RWPE1 (cell line): ENCODE results near the gene GPR45.

Experiments used
- CTCF ChIA-PET: fragments of 350-600 bp; sonication (Branson Sonifier 250); formaldehyde crosslinking; extraction: SDS; loops from one replicate; lab custom pipeline; 2021; lab: Yijun Ruan, JAX
- POLR2A ChIA-PET: fragments of 400-600 bp; formaldehyde crosslinking; extraction: SDS; loops from one replicate; lab custom pipeline; 2020; ENCODE audit warnings: antibody characterized with exemption; ENCODE audit not compliant: low non-redundant PET; lab: Yijun Ruan, JAX
- DNase-seq: peaks from one replicate; pipeline ENCODE4 v3.0.0; 2012; ENCODE audit warnings: low spot score
- H3K27ac ChIP-seq: fragments of 450-650 bp; 2 replicates; pipeline ENCODE4 v1.5.1; 2017
- CTCF ChIP-seq: fragments of 450-650 bp; conservative IDR thresholded peaks from 2 replicates; pipeline ENCODE4 v1.5.1; 2017; ENCODE audit warnings: low read depth, mild to moderate bottlenecking

The GPR45 gene

DNA sequence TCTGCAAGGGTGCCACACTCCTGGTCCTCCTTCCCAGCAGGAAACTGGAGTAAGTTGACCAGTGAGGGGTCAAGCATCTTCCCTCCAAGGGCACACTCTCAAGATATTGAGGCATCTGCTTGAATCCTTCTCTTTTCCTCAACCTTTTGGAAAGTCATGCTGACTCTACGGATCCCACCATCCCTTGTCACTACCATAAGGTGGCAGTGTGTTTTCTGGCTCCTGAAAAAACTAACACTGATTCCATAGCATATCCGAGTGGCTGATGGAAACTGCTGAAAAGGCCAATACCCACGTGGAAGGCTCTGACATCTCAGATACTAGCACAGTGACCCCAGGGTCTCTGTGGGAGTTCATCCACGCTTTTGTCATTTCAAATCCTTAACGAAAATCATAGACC, 37.1 kb downstream of the GPR45 start:
- DNase-seq, result no peak
- POLR2A ChIA-PET, result no interaction called here
- CTCF ChIA-PET, result interaction anchor here (0.9 kb wide), 2 partner anchors 10 to 65 kb away, joined by 3 to 7 read pairs; no protein-coding TSS in a partner anchor
- no peak for TF ChIP-seq CTCF
- H3K27ac ChIP-seq, result no peak overlapping the region

GRCh38 chr2:105279126-105279525, 37.6 kb downstream of the GPR45 start:
- CTCF ChIA-PET, result interaction anchor here (0.9 kb wide), 2 partner anchors 9 to 64 kb away, joined by 3 to 7 read pairs; no protein-coding TSS in a partner anchor
- TF ChIP-seq CTCF, result no peak
- no peak overlapping the region for H3K27ac ChIP-seq
- POLR2A ChIA-PET, result no interaction called here
- no peak for DNase-seq

DNA sequence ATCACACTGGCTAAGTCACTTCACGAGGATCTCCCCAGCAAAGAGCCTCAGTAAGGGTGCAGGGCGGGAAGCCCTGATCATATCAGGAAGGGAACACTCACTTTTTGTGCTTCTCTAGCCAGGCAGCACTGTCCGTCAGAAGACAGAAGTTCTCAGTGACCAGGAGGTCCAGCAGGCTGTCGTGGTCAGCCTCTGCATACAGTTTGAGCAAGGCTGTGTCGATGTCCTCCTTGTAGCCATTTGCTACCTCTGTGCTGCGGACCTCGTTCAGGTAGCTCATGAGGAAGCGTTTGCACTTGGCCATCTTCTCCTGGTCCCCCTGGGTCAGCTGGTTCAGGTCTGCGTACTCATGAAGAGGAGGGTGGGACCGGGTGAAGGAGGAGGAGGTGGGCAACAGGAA, 38.7 kb downstream of the GPR45 start:
- no peak overlapping the region for H3K27ac ChIP-seq
- ChIA-PET POLR2A (no interaction called here), CTCF (no interaction called here)
- no peak for TF ChIP-seq CTCF
- DNase-seq, result no peak

DNA sequence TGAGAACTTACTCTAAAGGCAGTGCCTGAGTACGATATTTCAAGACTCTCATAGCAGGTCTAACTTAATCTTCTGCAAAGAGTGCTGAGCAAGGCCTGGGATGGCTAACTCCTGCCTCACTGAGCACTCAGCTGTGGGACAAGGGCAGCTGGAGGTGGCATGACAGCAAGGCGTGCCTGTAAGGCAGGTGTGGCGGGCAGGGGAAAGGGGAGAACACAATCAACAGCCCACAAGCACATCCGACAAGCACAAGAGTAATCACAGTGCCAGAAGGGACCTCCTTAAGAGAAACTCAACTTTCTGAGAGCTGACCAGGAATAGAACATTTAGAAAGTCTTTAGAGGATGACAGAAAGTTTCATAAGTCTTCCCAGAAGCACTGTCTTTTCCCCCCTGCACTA, 42.0 kb downstream of the GPR45 start:
- no peak for TF ChIP-seq CTCF
- DNase-seq, result no peak
- ChIA-PET POLR2A (no interaction called here), CTCF (no interaction called here)
- H3K27ac ChIP-seq, result no peak overlapping the region

DNA sequence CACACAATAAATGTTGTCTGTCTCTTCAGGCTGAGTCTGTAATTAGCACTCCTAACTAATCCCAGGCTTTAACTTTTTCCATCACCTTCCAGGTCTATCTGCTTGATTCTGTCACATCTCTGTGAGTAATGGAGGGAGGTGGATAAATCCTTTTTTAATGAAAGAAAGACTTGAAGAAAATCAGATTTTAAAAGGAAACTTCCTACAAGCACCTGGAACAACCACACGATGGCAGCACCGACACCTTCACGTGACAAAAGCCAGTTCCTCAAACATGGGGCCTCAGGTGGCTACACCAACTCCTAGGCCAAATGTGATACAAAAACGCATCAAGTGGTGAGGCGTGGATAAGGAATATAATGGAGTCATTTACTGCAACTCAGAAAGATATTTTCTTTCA, 46.1 kb downstream of the GPR45 start:
- no peak overlapping the region for H3K27ac ChIP-seq
- DNase-seq, result peak; percentile 39
- CTCF ChIA-PET, result interaction anchor here (0.6 to 0.9 kb wide), 6 partner anchors 8 to 885 kb away, joined by 3 to 7 read pairs (median 4); no protein-coding TSS in a partner anchor
- POLR2A ChIA-PET, result no interaction called here
- TF ChIP-seq CTCF, result peak; percentile 23; the same call in 1 of the 2 replicates

DNA sequence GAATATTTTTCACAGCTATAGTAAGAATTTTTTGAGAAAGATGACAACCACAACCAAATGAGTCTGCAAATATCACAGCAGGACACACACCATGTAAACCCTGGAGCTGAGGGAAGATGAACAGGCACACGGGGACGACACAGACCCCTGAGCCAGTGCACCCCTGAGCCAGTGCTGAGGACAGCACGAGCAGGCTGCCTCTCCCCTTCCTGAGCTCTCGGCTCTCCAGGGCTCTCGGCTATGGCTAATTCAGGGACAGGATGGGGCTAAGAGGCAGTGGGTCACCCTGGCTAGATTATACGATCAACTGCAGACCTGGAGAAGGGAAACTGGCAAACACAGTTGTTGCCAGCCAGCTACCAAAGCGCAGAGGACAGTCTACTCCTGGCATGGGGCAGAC, 46.6 kb downstream of the GPR45 start:
- no peak; the same call in 1 of the 2 replicates for TF ChIP-seq CTCF
- ChIA-PET CTCF (interaction anchor here (0.6 to 0.9 kb wide), 6 partner anchors 9 to 884 kb away, joined by 3 to 7 read pairs (median 4); no protein-coding TSS in a partner anchor), POLR2A (no interaction called here)
- DNase-seq, result no peak
- H3K27ac ChIP-seq, result no peak overlapping the region
